GM19455 (cell line): ENCODE data around the gene NDUFB8.
A peak's percentile ranks its signal among the peaks of the same experiment; 100 is the strongest.

Experiments used
- ATAC-seq: cut with Tn5 transposase; IDR thresholded peaks from one replicate; pipeline ENCODE4 v1.9.1; 2021; ENCODE audit not compliant: unreplicated experiment

Gene NDUFB8

GRCh38 chr10:100537475-100537874 is 7.8 kb upstream of the NDUFB8 start:
- no peak for ATAC-seq

GRCh38 chr10:100535715-100536353 is 6.2 kb upstream of the NDUFB8 start, which contains the start of gene HIF1AN:
Gene HIF1AN (plus strand): TSS chr10:100535943. CDS start chr10:100535959, 16 bp downstream.
- peak; percentile 98 for ATAC-seq

GRCh38 chr10:100535338-100535714 is 5.7 kb upstream of the NDUFB8 start:
- ATAC-seq = no peak

- ATAC-seq = no peak
These were observed 5.1 kb upstream of the NDUFB8 start for GRCh38 chr10:100534726-100535125.

GRCh38 chr10:100531761-100532160 is 2.1 kb upstream of the NDUFB8 start:
- no peak for ATAC-seq

GRCh38 chr10:100528921-100529474 is 673 bp downstream of the NDUFB8 start:
- no peak for ATAC-seq

- ATAC-seq = no peak
These were observed 1.4 kb downstream of the NDUFB8 start for GRCh38 chr10:100528123-100528886.

- no peak for ATAC-seq
These were observed 5.0 kb downstream of the NDUFB8 start for GRCh38 chr10:100524638-100525037.

- ATAC-seq = no peak
These were observed 5.5 kb downstream of the NDUFB8 start for GRCh38 chr10:100524206-100524605.

GRCh38 chr10:100522945-100523344 is 6.7 kb downstream of the NDUFB8 start:
- ATAC-seq = no peak

- no peak for ATAC-seq
These were observed 7.4 kb downstream of the NDUFB8 start for GRCh38 chr10:100522107-100522801.

GRCh38 chr10:100520811-100521210 is 8.9 kb downstream of the NDUFB8 start:
- ATAC-seq = no peak

GRCh38 chr10:100519311-100520051 is 10.2 kb downstream of the NDUFB8 start, which contains the start of gene SEC31B:
Gene SEC31B (minus strand): TSS chr10:100519861. CDS start chr10:100516952, 2,909 bp downstream.
- no peak for ATAC-seq

- no peak for ATAC-seq
These were observed 10.9 kb downstream of the NDUFB8 start for GRCh38 chr10:100518761-100519241.

- ATAC-seq = no peak
These were observed 12.8 kb downstream of the NDUFB8 start for GRCh38 chr10:100516847-100517246.

- ATAC-seq = no peak
These were observed 14.1 kb downstream of the NDUFB8 start for GRCh38 chr10:100515612-100516011.

GRCh38 chr10:100510533-100511308 is 18.9 kb downstream of the NDUFB8 start:
- no peak for ATAC-seq

GRCh38 chr10:100509241-100509840 is 20.3 kb downstream of the NDUFB8 start:
- ATAC-seq = no peak

GRCh38 chr10:100508691-100509150 is 20.9 kb downstream of the NDUFB8 start:
- no peak for ATAC-seq
